Measurements from ENCODE around the gene TTC33.
"Not testable (repeated sequence)": the region's sequence is repeated elsewhere in the genome, so short reads cannot be mapped to it uniquely, and the experiment has no call there.

Gene TTC33

DNA sequence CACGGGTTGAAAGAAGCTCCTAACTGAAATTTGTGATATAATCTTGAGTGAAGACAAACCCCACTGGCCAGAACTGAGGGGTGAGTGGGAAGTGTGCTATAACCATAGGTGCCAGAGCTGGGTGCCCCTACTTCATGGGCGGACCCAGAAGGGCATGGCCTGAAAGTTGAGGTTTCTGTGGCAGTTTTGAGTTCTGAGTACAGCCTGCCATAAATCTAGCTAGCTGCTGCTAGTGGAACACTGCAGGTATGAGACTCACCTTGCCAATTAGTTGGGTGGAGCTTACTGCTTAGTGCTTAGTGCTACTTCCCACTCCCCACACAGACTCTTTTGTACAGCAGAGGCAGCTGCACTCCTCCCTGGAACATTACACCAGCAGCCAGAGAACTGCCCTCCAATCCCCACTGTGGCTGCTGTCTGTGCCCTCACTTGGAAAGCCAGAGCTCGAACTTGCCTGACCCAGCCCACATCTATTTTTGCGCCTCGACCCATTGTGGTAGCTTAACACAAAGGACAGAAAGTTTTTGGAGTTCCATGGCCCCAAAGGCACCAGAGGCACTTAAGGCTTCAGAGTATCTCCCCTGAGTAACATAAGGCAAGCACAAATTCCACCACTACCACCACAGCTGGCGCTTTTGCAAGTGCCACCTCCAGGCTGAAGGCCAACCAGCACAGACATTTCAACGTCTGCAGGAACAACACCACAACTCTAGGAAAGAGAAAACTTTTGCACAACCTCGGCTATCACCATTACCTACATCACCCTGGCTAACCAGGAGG, 103.1 kb downstream of the TTC33 start:
- no peak for DNase-seq (ENCODE audit: low read depth in 2 of 2)

GRCh38 chr5:40651201-40651600, 104.6 kb downstream of the TTC33 start:
- DNase-seq (ENCODE audit: low read depth in 2 of 2), result no peak

GRCh38 chr5:40649463-40650030, 106.2 kb downstream of the TTC33 start:
- no peak for DNase-seq (ENCODE audit: low read depth in 2 of 2)

GRCh38 chr5:40648150-40648549, 107.6 kb downstream of the TTC33 start:
- DNase-seq (ENCODE audit: low read depth in 2 of 2), result no peak

- no peak for DNase-seq (ENCODE audit: low read depth in 2 of 2)
These were observed 109.5 kb downstream of the TTC33 start for GRCh38 chr5:40646266-40646665.

- not testable (repeated sequence) for DNase-seq (ENCODE audit: low read depth in 2 of 2)
These were observed 116.2 kb downstream of the TTC33 start for GRCh38 chr5:40639531-40639930.

- DNase-seq (ENCODE audit: low read depth in 2 of 2), result no peak
These were observed 121.2 kb downstream of the TTC33 start for GRCh38 chr5:40634593-40634992.

DNA sequence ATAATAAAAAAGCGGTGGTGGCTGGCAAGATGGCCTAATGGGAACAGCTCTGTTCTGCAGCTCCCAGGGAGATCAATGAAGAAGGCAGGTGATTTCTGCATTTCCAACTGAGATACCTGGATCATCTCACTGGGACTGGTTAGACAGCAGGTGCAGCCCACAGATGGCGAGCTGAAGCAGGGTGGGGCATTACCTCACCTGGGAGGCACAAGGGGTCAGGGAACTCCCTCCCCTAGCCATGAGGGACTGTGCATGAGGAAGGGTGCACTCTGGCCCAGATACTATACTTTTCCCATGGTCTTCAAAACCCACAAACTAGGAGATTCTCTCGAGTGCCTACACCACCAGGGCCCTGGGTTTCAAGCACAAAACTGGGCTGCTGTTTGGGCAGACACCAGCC, 121.6 kb downstream of the TTC33 start:
- no peak for DNase-seq (ENCODE audit: low read depth in 2 of 2)

DNA sequence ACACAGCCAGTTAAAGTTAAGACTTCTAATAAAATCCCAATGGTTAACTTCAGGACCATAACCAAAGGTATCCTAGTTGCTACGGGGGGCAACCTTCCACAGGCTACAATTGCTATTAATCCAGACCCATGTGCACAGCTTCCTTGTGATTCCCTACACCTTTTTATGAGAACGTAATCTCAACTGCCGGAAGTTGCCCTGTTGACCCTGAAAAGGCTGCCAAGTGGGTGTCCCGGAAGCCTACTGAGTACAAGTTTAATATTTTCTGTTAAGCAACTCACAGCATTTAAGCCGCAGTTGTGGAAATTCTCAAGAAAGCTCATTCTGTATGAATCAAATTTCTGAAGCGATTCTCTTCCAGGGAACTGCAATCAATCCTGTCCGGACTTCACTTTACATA, 124.5 kb downstream of the TTC33 start:
- no peak for DNase-seq (ENCODE audit: low read depth in 2 of 2)

GRCh38 chr5:40630126-40630525, 125.6 kb downstream of the TTC33 start:
- no peak for DNase-seq (ENCODE audit: low read depth in 2 of 2)

- no peak for DNase-seq (ENCODE audit: low read depth in 2 of 2)
These were observed 127.4 kb downstream of the TTC33 start for GRCh38 chr5:40628407-40628806.

- peak in 1 of 2 experiments; percentile 16 for DNase-seq (ENCODE audit: low read depth in 2 of 2)
These were observed 128.1 kb downstream of the TTC33 start for GRCh38 chr5:40627706-40628105.

DNA sequence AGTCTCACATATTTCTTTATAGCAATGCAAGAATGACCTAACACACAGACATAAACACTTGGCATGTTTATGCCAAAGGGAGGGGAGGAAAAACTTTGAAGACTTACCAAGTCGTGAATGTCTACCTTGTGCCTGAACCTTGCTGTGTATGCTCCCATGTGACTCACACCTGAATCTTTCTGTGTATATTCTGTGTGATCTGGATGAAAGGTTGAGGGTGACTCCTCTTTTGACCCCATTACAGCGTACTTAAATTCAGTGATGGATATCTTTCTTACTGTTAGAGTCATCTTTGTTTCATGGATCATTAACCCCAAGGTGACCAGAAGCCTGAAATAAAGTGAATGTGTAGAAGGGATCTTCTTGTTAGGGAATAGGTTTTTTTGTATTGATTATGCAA, 129.0 kb downstream of the TTC33 start:
- DNase-seq (ENCODE audit: low read depth in 2 of 2), result no peak

DNA sequence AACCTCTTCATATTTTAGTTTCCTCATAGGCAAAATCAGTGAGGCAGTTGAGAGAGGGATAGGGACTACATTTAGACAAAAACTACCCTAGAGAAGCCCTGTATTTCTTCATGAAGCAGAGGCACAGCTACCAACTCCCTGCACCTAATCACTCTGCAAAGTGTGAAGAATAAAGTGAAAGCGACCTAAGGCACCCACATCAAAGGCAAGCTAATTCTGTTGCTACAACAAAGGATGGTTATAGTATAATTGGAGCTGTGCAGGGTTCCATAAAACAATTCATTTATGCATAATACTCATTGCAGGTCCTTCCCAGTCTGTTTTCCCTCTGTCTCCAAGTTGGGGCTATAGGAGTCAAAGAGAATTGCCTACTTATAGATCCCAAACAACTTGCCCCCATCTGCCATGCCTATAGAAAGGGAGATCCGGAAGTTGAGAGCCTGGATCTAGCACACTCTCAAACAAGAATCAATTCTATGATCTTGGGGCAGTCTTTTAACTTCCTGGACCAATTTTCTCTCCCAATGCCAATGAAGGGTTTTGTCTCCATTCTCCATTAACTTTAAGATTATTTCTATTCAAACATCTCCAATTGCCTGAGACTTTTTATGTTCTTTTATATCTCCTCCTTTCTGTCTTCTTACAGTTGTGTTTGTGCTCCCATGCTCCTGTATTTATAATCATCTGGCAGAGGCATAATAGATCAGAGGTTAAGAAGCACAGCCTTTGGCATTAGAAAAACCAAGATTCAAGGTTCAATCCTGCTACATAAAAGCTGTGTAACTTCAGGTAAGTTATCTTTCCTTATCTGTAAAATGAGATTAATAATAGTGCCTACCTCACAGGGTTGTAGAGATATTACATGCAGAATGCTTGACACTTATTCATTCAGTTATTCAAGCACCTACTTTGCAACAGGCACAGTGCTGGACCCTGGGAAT, 132.0 kb downstream of the TTC33 start:
- no peak for DNase-seq (ENCODE audit: low read depth in 2 of 2)

- no peak for DNase-seq (ENCODE audit: low read depth in 2 of 2)
These were observed 133.1 kb downstream of the TTC33 start for GRCh38 chr5:40622463-40623252.

- DNase-seq (ENCODE audit: low read depth in 2 of 2), result no peak
These were observed 136.3 kb downstream of the TTC33 start for GRCh38 chr5:40619421-40619820.

- DNase-seq (ENCODE audit: low read depth in 2 of 2), result no peak
These were observed 136.8 kb downstream of the TTC33 start for GRCh38 chr5:40618926-40619325.

DNA sequence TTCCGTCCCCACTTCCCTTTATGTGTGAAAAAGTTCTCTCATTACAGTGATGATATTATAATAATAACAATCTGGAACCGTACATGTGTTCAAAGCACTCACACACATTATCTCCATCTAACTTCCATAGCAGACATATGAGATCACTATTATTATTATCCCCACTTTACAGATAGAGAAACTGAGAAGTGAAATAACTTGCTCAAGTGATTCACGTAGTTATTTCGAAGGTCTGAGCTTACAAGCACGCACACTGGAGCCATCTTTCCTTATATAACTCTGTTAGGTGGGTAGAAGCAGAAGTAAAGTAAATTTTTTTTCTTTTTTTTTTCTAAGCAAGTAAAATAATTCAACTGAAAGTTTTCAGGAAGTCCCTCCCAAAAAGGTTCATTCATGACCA, 139.0 kb downstream of the TTC33 start:
- no peak for DNase-seq (ENCODE audit: low read depth in 2 of 2)

DNA sequence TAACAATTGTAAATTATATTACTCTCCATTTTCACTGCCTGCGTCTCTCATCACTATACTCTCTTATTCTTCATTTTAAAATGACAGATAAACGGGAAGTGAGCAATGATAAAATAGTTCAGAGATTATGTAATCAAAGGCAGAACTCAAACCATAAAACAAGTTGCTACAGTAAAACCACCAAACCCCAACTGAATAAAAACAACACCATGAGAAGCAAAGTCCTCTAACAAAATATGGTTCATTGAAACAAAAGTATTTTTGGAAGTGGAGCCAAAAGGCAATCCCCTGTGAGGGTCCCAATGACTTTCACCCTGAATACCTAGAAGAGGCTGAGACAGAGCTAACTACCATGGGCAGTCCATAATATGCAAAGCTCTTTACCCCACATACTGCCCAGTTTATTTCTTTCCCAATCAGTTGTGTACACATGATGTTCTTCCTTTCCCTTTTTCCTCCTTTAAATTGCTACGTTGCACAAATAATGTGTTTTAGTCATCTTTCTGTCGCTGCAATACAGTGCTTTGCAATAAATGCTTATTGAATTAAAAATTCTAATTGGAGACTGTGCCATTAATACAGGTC, 140.1 kb downstream of the TTC33 start:
- no peak for DNase-seq (ENCODE audit: low read depth in 2 of 2)

- DNase-seq (ENCODE audit: low read depth in 2 of 2), result no peak
These were observed 140.7 kb downstream of the TTC33 start for GRCh38 chr5:40614923-40615585.

DNA sequence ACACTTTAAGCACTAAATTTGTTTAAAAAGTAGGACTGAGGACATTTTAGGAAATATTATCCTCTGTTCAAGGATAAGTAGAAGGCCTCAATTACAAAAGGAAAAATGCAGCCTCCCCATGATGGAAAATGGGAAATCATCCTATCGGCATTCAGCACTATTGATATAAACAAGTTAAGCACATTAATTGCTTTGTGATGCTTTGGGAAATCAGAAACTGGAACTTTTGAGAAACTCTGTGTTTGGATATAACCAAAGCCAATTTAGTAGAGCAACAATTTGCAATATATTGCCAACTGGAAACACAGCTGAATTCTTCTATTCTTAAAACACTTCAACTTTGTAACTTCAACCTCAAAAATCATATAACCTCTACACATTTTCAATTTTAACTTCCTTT, 141.3 kb downstream of the TTC33 start:
- no peak for DNase-seq (ENCODE audit: low read depth in 2 of 2)
